Activated naive CD8-positive, alpha-beta T cell treated with anti-CD3 and anti-CD28 coated beads, Interleukin-2, amount 10 ng/mL, durations not matched to agents 7 days and 5 days (primary cell): ENCODE measurements around the gene AFG3L2. TPM values are rescaled to one million over a fixed set of nuclear protein-coding genes. Genes with fewer than 3 reads are reported as not detected.

Source experiments
- ATAC-seq: fragments of 150-1000 bp; cut with Tn5 transposase; one replicate; pipeline ENCODE4 v1.10.0; 2021; ENCODE audit warnings: low read depth, moderate library complexity
- POLR2A ChIA-PET: fragments of 350-600 bp; sonication (Branson Sonifier 250); formaldehyde crosslinking; loops from one replicate; lab custom pipeline; 2021; ENCODE audit warnings: antibody characterized with exemption; lab: Charles Lee
- DNase-seq: peaks from one replicate; pipeline ENCODE4 v3.0.0; 2021
- H3K27ac Mint-ChIP-seq: one replicate; pipeline ENCODE4 v1.8.0; 2022; ENCODE audit warnings: mild to moderate bottlenecking, mixed read lengths
- H3K27me3 Mint-ChIP-seq: one replicate; pipeline ENCODE4 v1.8.0; 2022; ENCODE audit warnings: mild to moderate bottlenecking, moderate library complexity, mixed read lengths
- H3K36me3 Mint-ChIP-seq: one replicate; pipeline ENCODE4 v1.8.0; 2021; ENCODE audit warnings: mild to moderate bottlenecking, mixed read lengths
- H3K4me1 Mint-ChIP-seq: one replicate; pipeline ENCODE4 v1.8.0; 2021; ENCODE audit warnings: mixed read lengths
- H3K4me3 Mint-ChIP-seq: one replicate; pipeline ENCODE4 v1.8.0; 2022; ENCODE audit warnings: mild to moderate bottlenecking, moderate library complexity, mixed read lengths
- H3K9me3 Mint-ChIP-seq: one replicate; pipeline ENCODE4 v1.8.0; 2021; ENCODE audit warnings: mixed read lengths
- total RNA-seq, 2 experiments: library from RNA; stranded (reverse); gene quantifications; one replicate each; pipeline ENCODE4 v1.2.3, GENCODE V29; 2021

Gene AFG3L2
- total RNA-seq, 2 experiments from 2014 or later: 38.3 to 40.3 TPM

- Mint-ChIP-seq H3K4me1 (no peaks in the 10 kb centered on the region), H3K27ac (no peak overlapping the region), H3K9me3 (no peaks in the 10 kb centered on the region), H3K27me3 (no peaks in the 10 kb centered on the region), H3K36me3 (peaks cover 14% of the 10 kb centered on the region), H3K4me3 (no peak overlapping the region)
- DNase-seq (no peak), ATAC-seq (no peak)
- POLR2A ChIA-PET: no interaction called here
These were observed 40.1 kb downstream of the AFG3L2 start for GRCh38 chr18:12336887-12337286.

GRCh38 chr18:12336171-12336613 lies 40.8 kb downstream of the AFG3L2 start:
- POLR2A ChIA-PET: no interaction called here
- H3K27ac Mint-ChIP-seq: no peak overlapping the region
- no peak for DNase-seq

GRCh38 chr18:12335503-12335902 lies 41.5 kb downstream of the AFG3L2 start:
- Mint-ChIP-seq H3K4me3 (no peak overlapping the region), H3K27me3 (no peaks in the 10 kb centered on the region), H3K27ac (peak overlapping the region; percentile 23), H3K4me1 (no peaks in the 10 kb centered on the region), H3K36me3 (peaks cover 14% of the 10 kb centered on the region), H3K9me3 (no peaks in the 10 kb centered on the region)
- DNase-seq (no peak), ATAC-seq (no peak)
- POLR2A ChIA-PET: no interaction called here

More at GRCh38 chr18:12336171-12336613, 40.8 kb downstream of the AFG3L2 start:
- Mint-ChIP-seq H3K4me1 (no peaks in the 10 kb centered on the region), H3K36me3 (peaks cover 14% of the 10 kb centered on the region), H3K4me3 (no peak overlapping the region), H3K9me3 (no peaks in the 10 kb centered on the region), H3K27me3 (no peaks in the 10 kb centered on the region)
- no peak for ATAC-seq

- DNase-seq (no peak), ATAC-seq (no peak)
- peaks cover 14% of the 10 kb centered on the region for H3K36me3 Mint-ChIP-seq
- POLR2A ChIA-PET: no interaction called here
- no peaks in the 10 kb centered on the region for H3K4me1 Mint-ChIP-seq
- no peaks in the 10 kb centered on the region for H3K27me3 Mint-ChIP-seq
- no peaks in the 10 kb centered on the region for H3K9me3 Mint-ChIP-seq
- no peak overlapping the region for H3K4me3 Mint-ChIP-seq
- peak overlapping the region; percentile 49 for H3K27ac Mint-ChIP-seq
These were observed 42.2 kb downstream of the AFG3L2 start for GRCh38 chr18:12334863-12335262.

- Mint-ChIP-seq H3K27me3 (no peaks in the 10 kb centered on the region), H3K27ac (no peak overlapping the region), H3K4me3 (no peak overlapping the region), H3K36me3 (peaks cover 14% of the 10 kb centered on the region), H3K4me1 (no peaks in the 10 kb centered on the region), H3K9me3 (no peaks in the 10 kb centered on the region)
- ATAC-seq (no peak), DNase-seq (no peak)
- POLR2A ChIA-PET: no interaction called here
These were observed 42.6 kb downstream of the AFG3L2 start for GRCh38 chr18:12334366-12334808.

GRCh38 chr18:12333506-12334290 lies 43.3 kb downstream of the AFG3L2 start:
- peak; percentile 52 for ATAC-seq
- no peak for DNase-seq
- POLR2A ChIA-PET: no interaction called here
- Mint-ChIP-seq H3K4me3 (no peak overlapping the region), H3K36me3 (peaks cover 14% of the 10 kb centered on the region), H3K27ac (no peak overlapping the region), H3K4me1 (no peaks in the 10 kb centered on the region), H3K27me3 (no peaks in the 10 kb centered on the region), H3K9me3 (no peaks in the 10 kb centered on the region)

- no peak for ATAC-seq
These were observed 46.3 kb downstream of the AFG3L2 start for GRCh38 chr18:12330766-12331165.

GRCh38 chr18:12329125-12329698 lies 47.8 kb downstream of the AFG3L2 start:
- Mint-ChIP-seq H3K9me3 (no peaks in the 10 kb centered on the region), H3K27ac (no peak overlapping the region), H3K4me3 (no peak overlapping the region), H3K36me3 (peaks cover 15% of the 10 kb centered on the region), H3K4me1 (peaks cover 6% of the 10 kb centered on the region), H3K27me3 (no peaks in the 10 kb centered on the region)
- ATAC-seq (no peak), DNase-seq (no peak)
- POLR2A ChIA-PET: no interaction called here

More at GRCh38 chr18:12330766-12331165, 46.3 kb downstream of the AFG3L2 start:
- H3K9me3 Mint-ChIP-seq: no peaks in the 10 kb centered on the region
- no peak overlapping the region for H3K27ac Mint-ChIP-seq
- no peaks in the 10 kb centered on the region for H3K27me3 Mint-ChIP-seq
- H3K4me1 Mint-ChIP-seq: peaks cover 6% of the 10 kb centered on the region
- POLR2A ChIA-PET: no interaction called here
- DNase-seq: no peak
- H3K4me3 Mint-ChIP-seq: no peak overlapping the region
- peaks cover 23% of the 10 kb centered on the region for H3K36me3 Mint-ChIP-seq

GRCh38 chr18:12328179-12328823 lies 48.7 kb downstream of the AFG3L2 start:
- no peak overlapping the region for H3K27ac Mint-ChIP-seq
- H3K4me3 Mint-ChIP-seq: no peak overlapping the region
- no peaks in the 10 kb centered on the region for H3K27me3 Mint-ChIP-seq
- H3K9me3 Mint-ChIP-seq: no peaks in the 10 kb centered on the region
- ATAC-seq (no peak), DNase-seq (no peak)
- peaks cover 12% of the 10 kb centered on the region for H3K36me3 Mint-ChIP-seq
- POLR2A ChIA-PET: interaction anchor here (0.6 kb wide), 1 partner anchor 336 kb away, joined by 3 read pairs; no protein-coding TSS in a partner anchor
- H3K4me1 Mint-ChIP-seq: peaks cover 6% of the 10 kb centered on the region

GRCh38 chr18:12327510-12328178 lies 49.4 kb downstream of the AFG3L2 start:
- Mint-ChIP-seq H3K27me3 (no peaks in the 10 kb centered on the region), H3K9me3 (no peaks in the 10 kb centered on the region), H3K36me3 (peaks cover 10% of the 10 kb centered on the region), H3K4me1 (peaks cover 6% of the 10 kb centered on the region), H3K4me3 (no peak overlapping the region), H3K27ac (no peak overlapping the region)
- POLR2A ChIA-PET: interaction anchor here (0.6 kb wide), 1 partner anchor 337 kb away, joined by 3 read pairs; no protein-coding TSS in a partner anchor
- ATAC-seq (peak; percentile 92), DNase-seq (peak; percentile 84)

- H3K27ac Mint-ChIP-seq: no peak overlapping the region
- H3K27me3 Mint-ChIP-seq: no peaks in the 10 kb centered on the region
- DNase-seq: no peak
- H3K4me1 Mint-ChIP-seq: peaks cover 6% of the 10 kb centered on the region
- H3K36me3 Mint-ChIP-seq: peaks cover 10% of the 10 kb centered on the region
- no peak for ATAC-seq
- H3K4me3 Mint-ChIP-seq: no peak overlapping the region
- POLR2A ChIA-PET: no interaction called here
- H3K9me3 Mint-ChIP-seq: no peaks in the 10 kb centered on the region
These were observed 50.1 kb downstream of the AFG3L2 start for GRCh38 chr18:12326711-12327460.

- Mint-ChIP-seq H3K9me3 (no peaks in the 10 kb centered on the region), H3K4me1 (peaks cover 6% of the 10 kb centered on the region), H3K27ac (no peak overlapping the region), H3K4me3 (no peak overlapping the region), H3K27me3 (no peaks in the 10 kb centered on the region), H3K36me3 (peaks cover 17% of the 10 kb centered on the region)
- POLR2A ChIA-PET: no interaction called here
- no peak for DNase-seq
- ATAC-seq: no peak
These were observed 51.2 kb downstream of the AFG3L2 start for GRCh38 chr18:12325726-12326245.
